OCI-LY1 (cell line): Measurements from ENCODE around the gene MAPK9.

Source experiments
- CTCF ChIP-seq: fragments of 200-600 bp; sonication (generic), shearing (Covaris generic); IDR thresholded peaks from 2 replicates; pipeline ENCODE4 v1.5.1; 2017; ENCODE audit warnings: mild to moderate bottlenecking, antibody characterized with exemption, low read length, moderate library complexity, mixed read lengths
- EZH2 ChIP-seq: fragments of 200-600 bp; sonication (generic), shearing (Covaris generic); IDR thresholded peaks from 2 replicates; pipeline ENCODE4 v1.8.0; 2017; ENCODE audit warnings: borderline replicate concordance, mixed run types, mild to moderate bottlenecking, antibody characterized with exemption, low read length, moderate library complexity, mixed read lengths

- TF ChIP-seq CTCF (no peak), EZH2 (no peak)
These were observed 49.7 kb upstream of the MAPK9 start for GRCh38 chr5:180341595-180341994.
